DMS 273 treated with DMSO at 0.1 percent for 48 hours (cell line): ENCODE data around the gene ADAMTS9.

ENCODE experiments used
- DNase-seq: peaks from one replicate; lab custom pipeline; 2025; lab: John Stamatoyannopoulos, UW

ADAMTS9 gene

DNA sequence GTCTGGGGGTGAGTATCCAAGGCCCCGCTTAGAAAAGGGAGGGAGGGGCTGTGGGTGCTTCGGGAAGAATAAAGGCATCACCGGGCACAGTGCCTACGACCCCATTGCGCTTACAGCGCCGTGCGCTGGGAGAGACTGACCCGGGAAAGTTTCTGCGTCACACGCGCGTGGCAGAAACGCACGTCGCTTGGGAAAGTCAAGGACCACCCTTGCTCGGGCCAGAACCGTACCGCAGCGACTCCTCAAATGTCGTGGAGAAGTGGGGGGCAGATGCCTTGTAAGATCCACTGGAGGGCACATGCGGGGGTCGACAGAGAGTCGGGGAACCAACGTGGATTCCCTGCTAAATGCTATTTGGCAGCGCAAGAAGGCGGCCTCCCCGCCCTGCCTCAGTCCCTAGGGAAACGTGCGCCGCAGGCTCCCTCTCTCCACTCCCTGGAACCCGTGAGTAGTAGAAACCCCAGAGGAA is 2.4 kb downstream of the ADAMTS9 start:
- DNase-seq: no peak

DNA sequence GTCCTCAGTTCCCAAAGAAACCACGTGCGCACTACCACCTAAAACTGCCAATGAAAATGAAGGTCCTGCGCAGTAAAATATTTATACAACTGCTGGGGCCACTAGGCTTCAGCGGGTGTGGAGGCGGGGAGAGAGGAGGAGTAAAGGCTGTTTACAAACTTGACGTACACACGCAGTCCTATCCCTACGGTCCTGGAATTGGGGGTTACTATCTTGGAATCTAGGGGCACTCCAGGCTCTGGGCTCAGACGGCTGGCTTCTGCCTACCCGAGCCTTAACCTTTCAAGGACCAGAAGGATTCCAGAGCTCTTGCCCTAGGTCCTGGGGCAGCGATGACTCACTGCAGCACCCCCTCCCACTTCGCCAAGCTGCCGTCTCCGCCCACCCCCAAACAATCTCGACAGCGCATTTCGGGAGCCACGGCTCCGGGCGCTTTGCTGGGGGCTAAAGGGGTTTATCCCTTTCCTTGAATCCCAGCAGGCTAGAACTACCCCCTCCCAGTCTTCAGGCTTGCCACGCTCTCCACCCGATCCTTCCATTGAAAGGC is 3.0 kb downstream of the ADAMTS9 start:
- DNase-seq: no peak

DNA sequence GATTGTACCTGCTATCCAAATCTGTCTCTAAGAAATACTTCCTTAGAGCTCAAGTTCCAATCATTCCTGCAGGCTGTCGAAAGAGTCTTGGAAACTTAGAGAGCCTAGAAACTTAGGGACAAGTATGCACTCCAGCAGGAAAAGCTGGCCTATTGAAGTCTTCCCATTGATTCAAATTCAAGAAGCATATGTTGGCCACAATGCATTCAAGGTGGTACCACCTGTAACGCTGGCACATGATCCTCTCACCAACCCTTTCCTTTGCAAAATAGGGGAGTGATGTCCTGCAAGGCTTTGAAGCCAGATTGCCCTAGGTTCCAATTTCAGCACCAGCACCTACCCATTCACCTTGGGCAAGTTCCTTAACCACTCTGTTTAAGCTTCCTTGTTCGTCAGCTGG is 6.0 kb downstream of the ADAMTS9 start:
- no peak for DNase-seq

DNA sequence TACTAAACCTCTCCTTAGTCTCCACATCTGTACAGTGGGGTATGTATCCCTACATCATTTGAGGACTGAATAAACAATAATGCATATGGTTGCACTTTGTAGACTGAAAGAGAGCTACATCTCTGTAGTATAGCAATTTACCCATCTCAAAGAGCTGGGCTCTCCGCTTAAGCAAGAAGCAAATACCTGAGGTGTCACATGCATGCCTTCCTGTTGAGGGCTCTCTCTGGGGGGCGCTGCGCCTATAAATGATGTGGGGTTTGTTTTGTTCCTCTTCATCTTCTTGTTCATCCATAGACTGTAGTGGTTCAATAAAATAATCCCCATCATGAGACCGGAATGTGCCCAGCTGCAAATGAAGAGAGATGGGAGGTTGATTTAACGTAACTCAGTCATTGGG is 6.8 kb downstream of the ADAMTS9 start:
- no peak for DNase-seq

DNA sequence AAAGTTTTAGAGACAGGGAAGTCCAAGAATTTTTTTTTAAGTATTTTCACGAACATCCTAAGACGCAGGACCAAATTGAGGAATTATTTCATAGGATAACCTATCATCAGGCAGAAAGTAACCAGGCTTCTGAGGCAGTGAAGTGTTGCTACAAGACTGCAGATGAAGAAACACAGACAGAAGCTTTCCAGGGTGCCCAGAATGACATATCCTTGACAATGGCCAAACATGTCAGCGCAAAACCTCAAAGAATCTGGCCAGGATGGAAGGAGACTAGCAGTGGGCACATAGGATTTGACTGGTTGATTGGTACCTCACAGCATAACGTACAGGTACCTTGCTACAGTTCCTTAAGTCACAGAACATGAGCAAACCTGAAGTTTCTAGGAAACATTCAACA is 7.5 kb downstream of the ADAMTS9 start:
- no peak for DNase-seq

DNA sequence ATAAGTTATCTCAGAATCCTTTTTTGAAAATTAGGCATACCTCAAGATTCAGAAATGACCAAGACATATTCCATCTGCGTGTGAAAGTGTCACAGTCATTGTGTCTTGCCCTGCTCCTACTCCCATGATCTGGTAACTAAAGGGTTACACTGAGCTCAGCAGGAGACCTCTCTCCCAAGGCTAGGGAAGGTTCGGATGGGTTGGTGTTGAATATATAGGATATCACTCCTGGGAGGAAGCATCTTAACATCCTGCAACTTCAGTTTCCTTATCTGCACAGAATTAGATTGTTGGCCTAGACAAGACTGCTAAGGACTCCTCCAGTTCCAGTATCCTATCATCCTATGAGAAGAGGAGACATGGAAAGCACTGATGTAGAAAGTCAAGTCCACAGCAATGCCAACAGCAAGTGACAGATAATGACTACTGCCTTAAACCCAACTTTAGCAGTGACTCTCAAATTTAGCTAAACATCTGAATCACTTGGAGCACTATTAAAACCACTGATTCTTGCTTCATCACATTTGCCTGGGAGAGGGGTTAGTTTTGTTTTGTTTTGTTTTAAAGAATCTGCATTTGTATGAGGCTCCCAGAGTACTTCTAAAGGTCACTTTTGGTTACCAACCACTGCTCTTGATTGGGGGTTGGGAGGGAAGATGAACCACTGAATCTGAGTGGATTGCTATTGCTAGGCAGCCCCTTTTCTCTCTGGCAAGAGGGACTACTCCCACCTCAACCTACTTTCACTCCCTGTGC is 9.7 kb downstream of the ADAMTS9 start:
- DNase-seq: no peak

DNA sequence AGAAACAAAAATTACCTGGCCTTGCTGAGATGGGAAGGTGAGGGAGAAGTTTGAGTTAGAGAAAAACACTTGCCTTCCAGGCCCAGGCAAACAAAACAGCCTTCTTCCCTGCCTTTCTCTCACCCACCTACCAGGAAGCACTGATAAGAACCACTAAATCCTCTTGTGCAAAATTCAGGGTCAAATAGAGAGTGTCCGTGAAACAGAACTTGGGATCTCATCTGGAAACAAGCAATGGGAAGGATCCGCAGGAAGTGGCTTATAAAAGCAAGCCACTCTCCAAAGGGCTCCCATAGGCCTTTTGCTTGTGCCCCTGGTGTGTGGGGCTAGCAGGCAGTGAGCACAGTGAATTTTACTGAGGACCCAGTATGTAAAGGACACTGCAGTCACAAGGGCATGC is 11.0 kb downstream of the ADAMTS9 start:
- DNase-seq: no peak

DNA sequence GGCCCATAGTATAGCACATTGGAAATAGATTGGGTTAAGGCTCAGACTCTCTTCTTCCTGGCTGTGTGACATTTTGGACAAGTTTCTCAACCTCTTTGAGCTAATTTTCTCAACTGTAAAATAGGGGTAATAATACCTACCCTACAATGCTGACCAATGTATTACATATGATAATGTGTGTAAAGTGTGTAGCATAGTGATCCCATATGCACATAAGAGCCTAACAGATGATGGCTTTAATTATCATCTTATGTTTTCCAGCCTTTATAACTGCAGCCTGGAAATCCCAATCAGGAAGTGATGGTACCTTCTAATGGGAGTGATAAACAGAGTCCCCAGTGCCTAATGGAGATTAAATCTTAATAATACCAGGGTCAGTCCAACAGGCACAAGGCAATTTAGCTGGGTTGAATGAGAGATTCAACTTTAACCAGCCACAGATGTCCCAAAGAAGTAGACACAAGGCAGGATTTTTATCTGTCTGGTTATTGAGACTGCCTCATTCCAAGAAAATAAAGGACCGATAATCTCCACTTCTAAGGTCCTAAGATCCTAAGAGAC is 12.0 kb downstream of the ADAMTS9 start:
- DNase-seq: no peak

DNA sequence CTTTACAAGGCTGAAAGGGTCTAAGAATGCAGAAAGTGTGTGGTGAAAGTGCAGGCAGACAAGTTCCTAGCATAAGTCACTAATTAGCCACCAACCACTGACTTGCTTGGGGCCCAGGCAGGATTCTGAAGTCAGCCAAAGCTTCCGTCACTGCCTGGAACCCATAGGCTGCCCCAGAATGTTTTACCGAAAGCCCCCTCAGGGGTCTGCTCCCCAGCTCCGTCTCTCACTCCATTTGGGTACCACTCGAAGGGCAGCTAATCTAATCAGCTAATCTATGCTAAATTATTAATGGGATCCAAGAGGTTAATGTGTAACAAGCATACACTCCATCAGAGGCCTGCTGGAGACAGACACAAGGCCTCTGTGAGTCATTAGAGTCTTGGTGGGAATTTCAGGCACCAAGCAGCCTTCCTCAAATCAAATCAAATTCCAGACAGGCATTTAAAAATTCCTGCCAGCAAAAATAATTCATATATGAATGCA is 13.2 kb downstream of the ADAMTS9 start:
- no peak for DNase-seq

DNA sequence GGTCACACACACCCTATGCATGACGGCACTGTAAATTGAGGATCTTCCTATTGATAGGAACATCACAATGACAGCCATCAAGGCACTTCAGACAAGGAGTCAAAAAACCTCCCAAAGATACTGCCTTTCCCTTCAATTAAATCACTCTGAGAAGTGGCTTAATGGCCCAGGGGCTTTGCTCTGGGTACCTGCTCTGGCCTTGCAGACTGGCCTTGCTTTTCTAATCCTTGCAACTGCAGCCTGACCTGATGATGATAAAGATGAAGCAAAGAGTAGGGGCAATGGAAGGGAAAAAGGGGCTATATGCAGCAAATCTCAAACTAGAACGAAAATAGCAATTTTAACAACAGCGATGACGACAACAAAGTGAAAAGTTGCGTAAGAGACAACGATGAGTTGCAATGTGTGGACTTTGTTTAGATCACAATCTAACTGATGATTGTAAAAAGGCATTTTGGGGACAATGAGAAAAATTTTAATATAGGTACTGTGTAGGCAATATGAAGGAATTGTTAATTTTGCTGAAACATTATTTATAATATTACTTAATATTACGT is 14.6 kb downstream of the ADAMTS9 start:
- no peak for DNase-seq

DNA sequence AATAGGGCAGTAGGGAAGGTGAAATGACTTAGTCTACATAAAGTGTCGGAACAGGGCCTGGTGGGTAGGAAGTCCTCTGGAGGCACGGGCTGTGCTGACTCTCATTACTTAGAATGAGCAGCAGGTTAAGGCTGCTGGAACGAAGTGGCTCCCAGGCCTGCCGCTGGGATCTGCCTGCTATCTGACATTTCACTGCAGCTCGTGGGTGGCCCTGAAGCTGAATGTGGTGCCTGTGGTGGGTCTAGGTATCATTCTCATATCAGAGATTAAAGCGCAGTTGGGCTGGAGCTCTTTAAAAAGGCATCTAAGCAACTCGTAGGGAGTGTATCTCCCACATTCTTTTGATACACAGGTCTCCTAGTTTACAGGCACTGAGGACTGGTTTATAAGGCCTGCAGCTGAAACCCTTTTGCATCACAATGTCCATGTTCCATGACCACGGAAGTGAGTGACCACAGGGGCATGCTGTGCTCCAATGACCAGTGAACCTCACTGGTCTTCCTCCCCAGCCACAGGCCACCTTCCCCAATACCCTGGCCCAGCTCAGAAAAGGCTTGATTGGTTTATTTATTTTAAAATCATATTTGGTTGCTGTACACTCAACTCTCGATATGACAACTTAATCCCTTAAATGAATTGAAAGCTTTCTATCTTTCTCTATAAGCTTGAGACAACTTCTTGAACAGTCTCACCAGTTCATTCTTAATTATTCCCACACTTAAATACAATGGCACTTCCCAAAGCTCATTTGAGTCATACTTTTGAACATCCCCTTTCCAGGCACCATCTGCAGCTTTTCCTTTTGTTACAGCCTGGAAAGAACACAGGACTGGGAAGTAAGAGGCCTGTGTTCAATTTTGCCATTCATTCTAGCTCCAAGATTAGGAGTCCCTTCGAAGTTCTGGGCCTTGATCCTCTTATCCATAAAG is 19.0 kb downstream of the ADAMTS9 start:
- DNase-seq: no peak

DNA sequence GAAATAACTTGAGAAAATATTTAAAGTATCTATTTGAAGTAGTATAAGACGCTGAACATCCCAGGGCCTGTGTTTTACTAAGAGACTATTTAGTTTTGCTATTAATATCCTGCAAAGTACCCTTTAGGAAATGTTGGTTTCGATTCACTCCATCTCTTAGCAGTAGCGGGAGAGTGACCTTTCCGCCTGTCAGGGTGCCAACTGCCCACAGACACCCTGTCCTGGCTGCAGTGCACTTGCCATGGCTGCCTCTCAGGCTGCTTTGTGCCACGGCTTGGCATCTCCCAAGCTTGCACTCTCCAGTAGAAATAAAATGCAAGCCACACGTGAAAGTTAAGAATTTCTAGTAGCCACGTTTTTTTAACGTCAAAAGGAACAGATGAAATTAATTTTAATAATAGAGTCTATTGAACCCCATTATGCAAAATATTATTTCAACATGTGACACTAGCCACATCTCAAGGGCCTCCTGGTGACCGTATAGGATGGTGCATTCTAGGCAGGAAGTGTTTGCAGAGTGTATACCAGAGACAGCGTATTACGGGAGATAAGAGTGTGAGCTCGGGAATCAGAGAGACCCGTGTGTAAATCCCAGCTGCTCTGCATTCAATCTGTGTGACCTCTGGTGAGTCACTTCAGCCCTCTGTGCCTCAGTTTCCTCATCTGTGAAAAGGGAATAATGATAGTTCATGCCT is 19.8 kb downstream of the ADAMTS9 start:
- DNase-seq: no peak

DNA sequence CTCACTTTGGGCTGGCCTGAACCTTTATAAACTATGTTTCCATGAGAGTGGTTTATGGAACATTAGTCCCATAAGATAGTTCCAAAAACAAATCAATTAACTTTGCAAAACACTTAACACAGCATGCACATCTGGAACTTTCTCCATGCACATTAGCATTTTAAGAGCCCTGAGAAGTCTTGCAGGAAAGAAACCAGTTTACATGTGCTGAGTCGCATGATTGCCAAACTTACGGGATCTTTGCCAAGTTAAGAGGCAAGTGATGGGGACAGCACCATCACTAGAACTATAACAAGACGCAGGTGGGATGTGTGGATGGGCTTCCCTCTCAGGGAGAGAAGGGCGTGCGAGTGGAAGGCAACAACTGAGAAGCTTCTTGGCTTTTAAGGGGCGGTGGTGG is 20.7 kb downstream of the ADAMTS9 start:
- no peak for DNase-seq

DNA sequence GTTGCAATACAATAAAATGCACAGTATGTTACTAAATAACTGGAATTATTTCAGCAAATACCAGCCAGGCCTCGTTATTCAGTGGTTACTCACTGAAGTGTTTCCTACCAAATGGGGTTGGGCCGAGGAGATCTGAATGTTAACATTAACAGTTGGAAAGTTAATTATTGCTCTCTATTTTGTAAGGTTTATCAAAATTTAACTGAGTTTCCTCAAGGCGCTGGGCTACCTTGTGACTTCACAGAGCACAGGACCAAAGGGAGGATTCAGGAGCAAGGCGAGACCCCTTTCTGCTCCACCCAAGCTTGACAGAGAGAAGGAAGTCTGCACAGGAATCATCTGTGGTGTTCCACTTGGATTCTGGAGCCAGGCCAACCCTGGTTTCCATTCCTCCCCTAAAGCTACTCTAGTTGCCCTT is 21.6 kb downstream of the ADAMTS9 start:
- DNase-seq: no peak

DNA sequence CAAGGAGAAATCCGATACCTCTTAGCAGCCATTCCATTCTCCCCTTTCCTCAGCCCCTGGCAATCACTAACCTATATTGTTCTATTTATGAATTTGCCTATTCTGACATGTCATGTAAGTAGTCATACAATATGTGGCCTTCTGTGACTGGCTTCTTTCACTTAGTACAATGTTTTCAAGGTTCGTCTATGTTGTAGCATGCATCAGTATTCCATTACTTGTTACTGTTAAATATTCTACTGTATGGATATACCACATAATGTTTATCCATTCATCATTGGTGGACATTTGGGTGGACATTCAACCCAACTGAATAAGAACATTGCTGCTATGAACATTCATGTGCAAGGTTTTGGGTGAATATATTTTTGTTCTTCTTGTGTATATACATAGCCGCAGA is 23.4 kb downstream of the ADAMTS9 start:
- DNase-seq: no peak

DNA sequence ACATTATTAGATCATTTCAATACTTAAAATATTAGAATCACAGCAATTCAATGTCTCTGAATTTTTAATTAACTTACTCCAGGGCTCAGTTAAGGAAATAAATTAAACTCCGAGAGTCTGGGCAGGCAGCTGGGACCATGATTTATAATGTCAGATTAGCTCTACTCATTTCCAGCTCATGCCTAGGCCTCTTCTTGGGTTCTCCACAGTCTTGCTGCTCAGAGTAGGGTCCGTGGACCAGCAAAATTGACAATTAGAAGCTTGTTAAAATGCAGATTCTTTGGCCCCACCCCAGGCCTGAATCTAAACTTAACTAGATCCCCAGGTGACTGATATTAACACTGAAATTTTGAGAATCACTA is 28.2 kb downstream of the ADAMTS9 start:
- DNase-seq: no peak

DNA sequence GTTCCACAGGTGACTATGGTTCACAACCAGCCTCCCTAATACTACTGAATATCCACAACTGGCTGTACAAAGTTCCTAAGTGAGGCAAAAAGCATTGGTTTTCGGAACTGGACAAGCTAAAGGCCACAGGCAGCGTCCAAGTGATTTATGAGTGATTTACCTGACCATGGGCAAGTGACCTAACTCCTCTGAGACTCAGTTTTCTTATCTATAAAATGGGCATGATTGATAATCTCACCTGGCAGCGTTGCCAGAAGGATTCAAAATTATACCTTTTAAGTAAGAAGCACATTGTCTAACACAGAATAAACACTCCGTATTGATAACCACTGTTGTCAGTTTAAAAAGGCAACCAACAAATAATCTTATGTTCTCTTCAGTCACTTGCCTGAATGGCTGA is 29.8 kb downstream of the ADAMTS9 start:
- no peak for DNase-seq

DNA sequence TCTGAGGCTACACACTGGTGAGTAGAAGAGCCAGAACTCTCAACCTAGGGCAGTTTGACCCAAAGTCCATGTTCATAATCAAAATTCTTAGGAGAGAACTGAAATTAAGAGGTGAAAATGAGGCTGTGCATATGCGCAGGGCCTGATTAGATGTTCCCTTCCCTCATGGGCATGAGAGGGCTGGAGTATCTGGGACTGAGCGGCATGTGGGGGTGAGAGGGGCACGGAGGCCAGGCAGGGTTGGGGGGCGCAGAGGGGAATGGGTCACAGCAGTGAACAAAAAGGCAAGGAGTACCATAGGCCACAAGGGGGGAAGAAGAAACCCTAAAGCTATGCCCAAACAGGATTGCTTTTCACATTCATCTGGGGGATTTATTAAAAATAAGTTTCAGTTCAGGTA is 31.3 kb downstream of the ADAMTS9 start:
- no peak for DNase-seq

DNA sequence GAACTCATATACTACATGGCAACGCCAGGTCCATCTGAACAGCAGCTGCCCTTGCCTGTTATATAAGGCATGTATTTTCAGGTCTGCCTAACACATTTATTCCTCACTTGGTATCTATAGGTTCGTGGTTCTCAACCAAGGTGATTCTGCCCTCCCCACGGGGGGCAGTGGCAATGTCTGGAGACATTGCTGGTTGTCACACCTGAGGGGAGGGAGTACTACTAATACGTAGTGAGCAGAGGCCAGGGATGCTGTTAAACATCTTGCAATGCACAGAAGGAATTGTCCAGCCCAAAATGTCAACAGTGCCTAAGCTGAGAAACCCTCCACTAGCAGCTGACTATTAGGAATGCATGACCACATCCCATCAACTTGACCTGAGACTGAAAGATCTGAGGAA is 32.6 kb downstream of the ADAMTS9 start:
- DNase-seq: no peak

DNA sequence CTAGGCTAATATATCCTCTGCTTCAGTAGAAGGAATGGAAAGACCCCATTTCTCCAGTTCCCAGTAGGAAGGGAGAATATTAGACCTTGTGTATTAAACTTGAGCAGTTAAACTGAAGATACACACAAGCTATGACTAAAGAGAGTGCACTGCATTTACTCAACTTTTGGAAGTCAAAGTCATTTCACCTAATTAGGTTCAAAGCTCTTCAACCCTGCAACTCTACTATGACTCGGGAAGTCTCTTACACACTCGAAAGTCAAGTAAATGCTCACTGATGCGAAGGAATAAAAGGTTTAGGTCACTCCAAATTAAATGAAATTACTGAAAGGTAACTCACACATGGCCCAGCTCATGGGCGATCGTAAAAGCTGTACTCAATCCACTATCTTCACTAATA is 33.8 kb downstream of the ADAMTS9 start:
- DNase-seq: no peak

DNA sequence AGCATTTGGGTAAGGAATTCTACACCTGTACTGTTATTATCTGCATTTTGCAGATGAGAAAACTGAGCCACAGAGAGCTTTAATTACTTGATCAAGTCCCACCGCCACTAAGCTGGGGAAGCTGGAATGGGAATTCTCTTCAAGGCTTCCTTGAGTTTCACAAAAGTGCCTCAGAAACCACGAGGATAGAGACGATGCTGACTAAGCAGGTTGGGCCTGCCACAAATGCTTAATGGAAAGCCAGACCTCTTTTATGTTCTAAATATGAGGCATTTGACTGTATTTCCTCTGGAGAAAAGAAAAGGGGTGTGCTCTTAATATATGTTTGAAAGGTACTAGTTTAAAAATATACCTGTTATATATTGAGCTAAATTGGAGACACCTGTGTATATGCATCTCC is 34.7 kb downstream of the ADAMTS9 start:
- DNase-seq: no peak
